ENCODE results near the gene TMEM30B. TPM values are rescaled to one million over a fixed set of nuclear protein-coding genes. Genes with fewer than 3 reads are reported as not detected.
A peak's percentile ranks its signal among the peaks of the same experiment; 100 is the strongest.

The TMEM30B gene
- total RNA-seq, 1 experiment from 2014 or later = not detected

DNA sequence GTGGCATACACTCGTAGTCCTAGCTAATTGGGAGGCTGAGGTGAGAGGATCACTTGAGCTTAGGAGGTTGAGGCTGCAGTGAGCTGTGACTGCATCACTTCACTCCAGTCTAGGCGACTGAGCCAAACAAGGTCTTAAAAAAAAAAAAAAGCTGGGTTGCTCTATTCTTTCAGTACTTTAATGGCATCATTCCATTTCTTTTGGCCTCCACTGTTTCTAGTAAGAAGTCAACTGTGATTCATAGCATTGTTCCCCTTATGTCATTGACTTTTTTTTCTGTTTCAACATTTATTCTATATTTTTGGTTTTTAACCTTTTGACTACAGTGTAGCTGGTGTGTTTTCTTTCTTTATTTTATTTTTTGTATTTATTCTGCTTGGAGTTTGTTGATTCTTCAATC is 23.6 kb upstream of the TMEM30B start:
- in situ Hi-C loops (cut with HindIII; ENCODE audit: low sequenced_read_pairs) = no loop called here
- DNase-seq (ENCODE audit: low spot score) = no peak

DNA sequence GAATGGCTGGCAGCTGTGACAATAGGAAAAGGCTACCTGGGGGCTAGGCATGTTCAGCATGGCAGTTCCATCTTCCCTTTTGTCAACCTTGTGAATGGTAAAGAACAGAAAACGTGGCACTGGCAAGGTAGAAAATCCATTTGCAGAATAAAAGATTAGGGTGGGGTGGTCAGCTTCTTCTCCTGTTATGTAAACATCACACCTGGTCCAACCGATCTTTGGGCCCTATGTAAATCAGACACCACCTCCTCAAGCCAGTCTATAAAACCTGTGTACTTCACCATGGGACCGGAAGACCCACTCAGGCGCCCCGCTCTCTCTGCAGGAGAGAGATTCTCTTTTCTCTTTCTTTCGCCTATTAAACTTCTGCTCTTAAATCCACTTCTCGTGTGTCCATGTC is 19.6 kb upstream of the TMEM30B start:
- DNase-seq (ENCODE audit: low spot score) = no peak
- in situ Hi-C loops (cut with HindIII; ENCODE audit: low sequenced_read_pairs) = no loop called here

DNA sequence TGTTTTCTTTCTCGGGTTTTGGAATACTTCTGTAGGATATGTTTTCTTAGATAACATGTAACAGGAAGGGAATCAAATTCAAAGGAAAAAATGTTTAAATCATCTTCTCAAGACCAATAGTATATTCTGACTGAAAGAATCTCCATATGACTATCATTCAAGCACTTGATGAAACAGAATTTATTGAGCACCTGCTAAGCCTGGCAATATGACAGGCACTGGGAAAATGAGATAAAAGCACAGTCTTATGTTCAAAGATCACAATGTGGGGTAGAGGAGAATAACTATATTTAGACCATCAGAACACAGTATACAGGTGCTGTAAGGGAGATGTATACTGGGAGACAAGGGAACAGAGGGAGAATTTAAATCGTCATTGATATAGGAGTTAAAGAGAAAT is 19.1 kb upstream of the TMEM30B start:
- in situ Hi-C loops (cut with HindIII; ENCODE audit: low sequenced_read_pairs) = no loop called here
- DNase-seq (ENCODE audit: low spot score) = no peak

DNA sequence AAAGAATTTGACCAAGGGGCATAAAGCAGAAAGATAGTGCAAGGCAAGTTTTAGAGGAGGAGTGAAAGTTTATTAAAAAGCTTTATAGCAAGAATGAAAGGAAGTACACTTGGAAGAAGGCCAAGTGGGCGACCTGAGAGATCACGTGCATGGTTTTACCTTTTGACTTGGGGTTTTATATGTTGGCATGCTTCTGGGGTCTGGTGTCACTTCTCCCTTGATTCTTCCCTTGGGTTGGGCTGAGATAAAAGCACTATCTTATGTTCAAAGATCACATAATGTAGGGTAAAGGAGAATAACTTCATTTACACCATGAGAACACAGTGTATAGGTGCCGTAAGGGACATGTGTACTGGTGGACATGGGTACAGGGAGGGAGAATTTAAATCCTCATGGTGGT is 17.7 kb upstream of the TMEM30B start:
- no peak for DNase-seq (ENCODE audit: low spot score)
- in situ Hi-C loops (cut with HindIII; ENCODE audit: low sequenced_read_pairs) = no loop called here

GRCh38 chr14:61297581-61297980 is 16.4 kb upstream of the TMEM30B start:
- DNase-seq (ENCODE audit: low spot score) = no peak
- in situ Hi-C loops (cut with HindIII; ENCODE audit: low sequenced_read_pairs) = no loop called here

DNA sequence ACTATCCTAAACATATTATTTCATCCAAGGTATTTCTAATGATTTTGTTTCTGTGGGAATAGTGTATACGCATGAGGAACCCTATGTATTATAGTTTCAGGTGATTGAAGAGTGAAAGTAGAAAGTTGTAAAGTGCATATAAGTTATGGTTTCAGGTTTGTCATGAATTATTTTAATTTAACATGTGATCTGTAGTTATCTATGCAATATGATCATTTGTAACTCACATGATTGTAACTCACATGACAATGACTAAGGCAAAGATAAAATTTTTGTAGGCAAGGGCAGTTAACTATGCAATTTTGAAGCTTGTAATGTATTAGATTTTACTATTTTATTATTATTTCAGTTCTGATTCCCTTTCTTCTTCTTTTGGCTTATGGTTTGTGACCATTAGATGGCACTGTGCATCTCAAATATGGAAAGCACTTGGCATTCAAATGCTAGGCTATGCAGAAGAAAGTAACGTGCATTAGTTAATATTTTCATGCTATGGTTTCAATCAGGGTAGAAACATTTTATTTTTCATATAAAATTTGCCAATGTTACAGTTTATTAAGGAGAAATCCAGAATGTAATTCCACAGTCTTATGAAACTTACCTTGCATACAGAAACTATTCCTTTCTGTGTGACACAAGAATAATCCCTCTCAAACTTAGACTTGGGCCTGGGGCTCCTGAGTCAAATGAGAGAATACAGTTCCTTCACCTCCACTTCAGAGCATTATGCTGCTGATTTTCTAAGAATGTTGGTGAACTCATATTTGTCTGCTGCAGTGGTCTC is 15.8 kb upstream of the TMEM30B start:
- DNase-seq (ENCODE audit: low spot score) = peak; percentile 12
- in situ Hi-C loops (cut with HindIII; ENCODE audit: low sequenced_read_pairs) = no loop called here

DNA sequence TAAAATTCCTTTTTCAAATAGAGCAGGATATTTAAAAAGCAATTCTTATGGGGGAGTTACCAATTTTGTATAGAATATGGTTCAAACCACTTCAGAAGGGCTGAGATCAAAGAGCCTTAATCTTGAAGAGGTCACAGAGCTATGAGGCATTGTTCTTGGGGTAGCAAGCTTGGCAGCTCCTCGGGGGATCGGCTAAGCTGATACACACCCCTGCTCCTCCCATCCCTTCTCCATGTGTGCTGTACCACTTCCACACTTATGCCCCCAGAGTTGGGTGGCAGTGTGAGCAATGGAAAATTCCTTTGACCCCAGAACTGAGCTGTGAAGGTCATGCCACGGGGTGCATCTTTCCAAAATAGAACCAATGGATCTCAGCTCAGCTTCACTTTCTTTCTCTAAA is 15.0 kb upstream of the TMEM30B start:
- no peak for DNase-seq (ENCODE audit: low spot score)
- in situ Hi-C loops (cut with HindIII; ENCODE audit: low sequenced_read_pairs) = no loop called here

- no peak for DNase-seq (ENCODE audit: low spot score)
Observed at GRCh38 chr14:61290701-61291100, 9.6 kb upstream of the TMEM30B start.

DNA sequence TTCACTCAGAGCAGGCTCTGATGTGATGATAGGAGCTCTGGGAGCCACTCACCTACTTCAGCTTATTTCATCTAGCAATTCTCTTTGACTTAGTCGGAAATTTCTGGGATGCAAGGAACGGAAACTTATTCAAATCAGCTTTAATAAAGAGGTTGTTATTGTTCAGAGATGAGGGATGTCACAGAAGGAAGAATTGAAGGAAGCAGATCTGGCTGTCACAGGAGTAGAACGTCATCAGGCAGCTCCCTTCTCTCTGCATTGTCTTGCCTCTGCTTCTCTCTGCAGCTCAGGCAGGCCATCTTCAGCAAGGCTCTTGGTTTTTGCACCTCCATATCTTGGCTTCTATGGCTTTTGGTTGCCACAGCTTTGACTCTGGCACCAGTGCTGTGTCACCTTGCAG is 7.6 kb upstream of the TMEM30B start:
- in situ Hi-C loops (cut with HindIII; ENCODE audit: low sequenced_read_pairs) = no loop called here

More at GRCh38 chr14:61290701-61291100, 9.6 kb upstream of the TMEM30B start:
- in situ Hi-C loops (cut with HindIII; ENCODE audit: low sequenced_read_pairs) = no loop called here

DNA sequence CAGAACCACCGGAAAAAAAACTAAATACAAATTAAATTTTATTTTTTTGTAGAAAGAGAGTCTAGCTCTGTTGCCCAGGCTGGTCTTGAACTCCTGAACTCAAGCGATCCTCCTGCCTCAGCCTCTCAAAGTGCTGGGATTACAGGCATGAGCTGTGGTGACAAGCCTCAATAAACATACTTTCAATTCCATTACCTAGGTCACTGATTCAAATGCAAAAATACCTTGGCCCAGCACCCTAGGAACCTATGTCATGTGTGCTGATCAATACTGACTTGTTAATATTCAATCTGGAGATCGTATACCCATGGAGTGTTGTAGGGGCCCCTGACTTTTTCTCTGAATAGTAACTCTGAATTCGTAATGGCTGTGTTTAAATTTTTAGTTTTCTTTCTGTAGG is 7.1 kb upstream of the TMEM30B start:
- no peak for DNase-seq (ENCODE audit: low spot score)
- in situ Hi-C loops (cut with HindIII; ENCODE audit: low sequenced_read_pairs) = no loop called here

More for the DNA sequence above, 7.6 kb upstream of the TMEM30B start:
- DNase-seq (ENCODE audit: low spot score) = no peak

DNA sequence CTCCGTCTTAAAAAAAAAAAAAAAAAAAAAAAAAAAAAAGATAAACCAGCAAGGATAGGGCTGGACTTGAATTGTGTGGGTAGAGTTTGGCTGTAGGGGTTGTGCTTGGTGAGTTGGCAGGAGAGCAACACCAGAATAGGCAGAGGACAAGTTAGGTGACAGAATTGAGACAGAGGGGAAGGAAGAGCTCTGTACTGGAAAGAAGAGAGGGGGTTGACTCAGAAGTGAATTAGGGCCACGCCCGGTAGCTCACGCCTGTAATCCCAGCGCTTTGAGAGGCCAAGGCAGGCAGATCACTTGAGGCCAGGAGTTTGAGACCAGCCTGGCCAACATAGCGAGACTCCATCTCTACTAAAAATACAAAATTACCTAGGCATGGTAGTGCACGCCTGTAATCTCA is 6.1 kb upstream of the TMEM30B start:
- no peak for DNase-seq (ENCODE audit: low spot score)
- in situ Hi-C loops (cut with HindIII; ENCODE audit: low sequenced_read_pairs) = no loop called here

- in situ Hi-C loops (cut with HindIII; ENCODE audit: low sequenced_read_pairs) = no loop called here
- DNase-seq (ENCODE audit: low spot score) = no peak
Observed at GRCh38 chr14:61285364-61285763, 4.2 kb upstream of the TMEM30B start.

- DNase-seq (ENCODE audit: low spot score) = no peak
- in situ Hi-C loops (cut with HindIII; ENCODE audit: low sequenced_read_pairs) = no loop called here
Observed at GRCh38 chr14:61284001-61284400, 2.9 kb upstream of the TMEM30B start.

DNA sequence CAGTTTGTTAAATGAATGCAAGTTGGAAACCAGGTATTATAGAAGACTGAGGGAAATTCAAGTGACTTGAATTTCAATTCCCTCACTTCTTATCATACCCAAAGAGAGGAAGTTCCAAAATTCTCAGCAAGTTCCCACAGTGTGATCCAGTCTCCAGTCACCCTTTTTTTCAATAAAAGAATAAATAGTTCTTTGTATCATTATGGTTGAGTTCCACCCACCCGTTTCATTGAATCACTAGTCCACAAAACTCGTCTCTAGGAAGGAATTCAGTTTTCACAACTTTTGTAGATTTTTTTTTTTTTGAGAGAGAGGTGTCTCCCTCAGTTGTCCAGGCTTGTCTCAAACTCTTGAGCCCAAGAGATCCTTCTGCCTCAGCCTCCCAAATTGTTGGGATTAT is 1.6 kb upstream of the TMEM30B start:
- DNase-seq (ENCODE audit: low spot score) = no peak
- in situ Hi-C loops (cut with HindIII; ENCODE audit: low sequenced_read_pairs) = no loop called here

DNA sequence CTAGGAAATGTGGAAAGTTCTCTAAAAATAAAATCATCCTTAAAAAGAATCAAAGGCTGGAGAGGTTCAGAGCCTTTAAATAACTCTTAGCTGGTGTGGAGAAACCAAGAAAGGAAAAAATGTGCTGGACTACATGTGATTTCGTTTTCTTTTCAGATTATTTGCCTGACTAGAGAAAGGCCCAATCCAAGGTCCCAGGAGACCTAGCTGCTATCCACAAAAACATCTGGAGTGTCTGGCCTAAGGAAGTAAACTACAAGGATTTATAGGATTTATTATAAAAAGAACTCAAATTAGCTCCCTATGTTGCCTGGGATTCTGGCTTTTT is 774 bp upstream of the TMEM30B start:
- DNase-seq (ENCODE audit: low spot score) = no peak
- in situ Hi-C loops (cut with HindIII; ENCODE audit: low sequenced_read_pairs) = no loop called here

GRCh38 chr14:61280526-61281185 is 482 bp downstream of the TMEM30B start:
- in situ Hi-C loops (cut with HindIII; ENCODE audit: low sequenced_read_pairs) = no loop called here
- DNase-seq (ENCODE audit: low spot score) = no peak

- in situ Hi-C loops (cut with HindIII; ENCODE audit: low sequenced_read_pairs) = no loop called here
- DNase-seq (ENCODE audit: low spot score) = no peak
Observed at GRCh38 chr14:61280092-61280525, 1.0 kb downstream of the TMEM30B start.

- in situ Hi-C loops (cut with HindIII; ENCODE audit: low sequenced_read_pairs) = no loop called here
- no peak for DNase-seq (ENCODE audit: low spot score)
Observed at GRCh38 chr14:61279082-61279481, 2.1 kb downstream of the TMEM30B start.

- in situ Hi-C loops (cut with HindIII; ENCODE audit: low sequenced_read_pairs) = no loop called here
- DNase-seq (ENCODE audit: low spot score) = no peak
Observed at GRCh38 chr14:61277784-61278183, 3.4 kb downstream of the TMEM30B start.

GRCh38 chr14:61277232-61277631 is 3.9 kb downstream of the TMEM30B start:
- DNase-seq (ENCODE audit: low spot score) = no peak
- in situ Hi-C loops (cut with HindIII; ENCODE audit: low sequenced_read_pairs) = no loop called here

DNA sequence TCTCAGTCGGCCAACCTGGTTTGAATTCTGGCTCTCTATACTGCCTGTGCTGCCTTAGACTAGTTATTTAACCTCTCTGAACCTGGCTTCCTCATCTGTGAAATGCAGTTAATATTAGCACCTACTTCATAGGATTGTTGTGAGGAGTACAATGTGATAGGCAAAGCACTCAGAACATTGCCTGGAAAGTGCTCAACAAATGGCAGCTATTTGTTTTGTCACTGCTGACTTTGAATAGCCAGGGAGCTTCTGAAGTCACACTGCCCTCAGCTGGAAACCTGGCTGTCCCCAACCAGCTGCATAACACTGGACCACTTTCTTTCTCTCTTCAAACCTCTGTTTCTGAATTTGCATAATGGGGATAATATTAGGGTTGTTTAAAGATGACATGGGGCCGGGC is 9.6 kb downstream of the TMEM30B start:
- DNase-seq (ENCODE audit: low spot score) = no peak
- in situ Hi-C loops (cut with HindIII; ENCODE audit: low sequenced_read_pairs) = no loop called here
